Activated naive CD8-positive, alpha-beta T cell treated with anti-CD3 and anti-CD28 coated beads, Interleukin-2, amount 10 ng/mL, durations not matched to agents 7 days and 5 days (primary cell): ENCODE measurements around the gene TFIP11. TPM values are rescaled to one million over a fixed set of nuclear protein-coding genes. Genes with fewer than 3 reads are reported as not detected.
A peak's percentile ranks its signal among the peaks of the same experiment; 100 is the strongest.

ENCODE experiments used
- ATAC-seq: fragments of 150-1000 bp; cut with Tn5 transposase; one replicate; pipeline ENCODE4 v1.10.0; 2021; ENCODE audit warnings: low read depth, moderate library complexity
- POLR2A ChIA-PET: fragments of 350-600 bp; sonication (Branson Sonifier 250); formaldehyde crosslinking; loops from one replicate; lab custom pipeline; 2021; ENCODE audit warnings: antibody characterized with exemption; lab: Charles Lee
- DNase-seq: peaks from one replicate; pipeline ENCODE4 v3.0.0; 2021
- H3K27ac Mint-ChIP-seq: one replicate; pipeline ENCODE4 v1.8.0; 2022; ENCODE audit warnings: mild to moderate bottlenecking, mixed read lengths
- H3K27me3 Mint-ChIP-seq: one replicate; pipeline ENCODE4 v1.8.0; 2022; ENCODE audit warnings: mild to moderate bottlenecking, moderate library complexity, mixed read lengths
- H3K36me3 Mint-ChIP-seq: one replicate; pipeline ENCODE4 v1.8.0; 2021; ENCODE audit warnings: mild to moderate bottlenecking, mixed read lengths
- H3K4me1 Mint-ChIP-seq: one replicate; pipeline ENCODE4 v1.8.0; 2021; ENCODE audit warnings: mixed read lengths
- H3K4me3 Mint-ChIP-seq: one replicate; pipeline ENCODE4 v1.8.0; 2022; ENCODE audit warnings: mild to moderate bottlenecking, moderate library complexity, mixed read lengths
- H3K9me3 Mint-ChIP-seq: one replicate; pipeline ENCODE4 v1.8.0; 2021; ENCODE audit warnings: mixed read lengths
- total RNA-seq, 2 experiments: library from RNA; stranded (reverse); gene quantifications; one replicate each; pipeline ENCODE4 v1.2.3, GENCODE V29; 2021

Gene TFIP11
- total RNA-seq, 2 experiments from 2014 or later, result 64.6 to 67.9 TPM

DNA sequence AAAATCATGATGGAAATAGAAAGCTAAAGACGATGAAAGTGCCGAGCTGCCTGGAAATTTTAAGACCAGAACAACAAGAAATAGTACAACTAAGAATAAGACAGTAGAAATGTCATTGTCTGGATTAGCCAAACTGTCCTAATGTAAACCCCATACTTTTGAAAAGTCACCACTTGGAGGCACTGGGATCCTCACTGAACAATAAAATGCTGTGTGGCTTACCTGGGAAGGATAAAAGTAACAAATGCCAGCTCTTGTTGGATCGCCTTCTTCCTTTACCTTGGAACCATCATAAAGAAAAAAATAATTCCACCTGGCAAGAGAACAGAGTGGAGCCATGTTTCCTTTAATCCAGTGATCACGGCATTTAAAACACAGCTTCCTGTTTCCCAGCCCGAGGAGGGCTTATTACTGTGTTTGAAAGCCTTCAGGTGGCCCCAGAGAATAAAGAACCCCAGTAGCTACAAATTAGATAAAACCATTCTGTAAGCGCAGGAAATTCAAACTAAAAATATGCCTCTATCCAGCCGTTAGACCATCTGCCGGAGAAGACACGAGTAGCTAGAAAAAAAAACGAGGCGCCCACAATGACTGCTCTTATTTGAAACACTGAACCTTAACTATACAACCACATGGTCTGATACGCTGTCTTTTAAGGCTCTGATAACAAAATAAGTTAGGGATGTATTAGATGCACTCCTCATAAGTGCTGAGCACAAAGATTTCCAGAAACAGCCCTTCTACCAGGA, 33.1 kb downstream of the TFIP11 start:
- no peaks in the 10 kb centered on the region for H3K27me3 Mint-ChIP-seq
- no peaks in the 10 kb centered on the region for H3K9me3 Mint-ChIP-seq
- peaks cover 23% of the 10 kb centered on the region for H3K36me3 Mint-ChIP-seq
- POLR2A ChIA-PET, result interaction anchor here (0.6 to 1.8 kb wide), 5 partner anchors 33 to 222 kb away, joined by 3 to 4 read pairs (median 3); partner anchors contain the start of gene TFIP11
- ATAC-seq (no peak), DNase-seq (no peak)
- H3K4me1 Mint-ChIP-seq, result peaks cover 60% of the 10 kb centered on the region
- peak overlapping the region; percentile 84 for H3K27ac Mint-ChIP-seq
- H3K4me3 Mint-ChIP-seq, result peak overlapping the region; percentile 83

DNA sequence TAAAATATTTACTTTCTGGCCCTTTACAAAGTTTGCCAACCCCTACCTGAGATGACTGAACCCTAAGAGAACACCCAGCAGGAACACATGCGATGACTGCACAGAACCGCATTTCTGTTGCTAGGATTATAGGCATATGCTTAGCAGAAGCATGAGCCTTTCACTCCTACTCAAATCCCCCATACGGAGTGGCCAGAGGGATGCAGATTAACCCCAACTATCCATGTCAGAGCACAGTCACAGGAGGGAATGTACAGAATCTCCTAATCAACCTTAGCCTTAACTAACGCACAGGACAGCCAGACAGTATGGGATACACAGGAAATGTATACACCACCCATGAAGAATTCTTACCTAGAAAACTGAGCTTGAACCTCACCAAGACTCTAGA, 34.9 kb downstream of the TFIP11 start:
- no peak overlapping the region for H3K4me3 Mint-ChIP-seq
- no peak overlapping the region for H3K27ac Mint-ChIP-seq
- DNase-seq (no peak), ATAC-seq (no peak)
- POLR2A ChIA-PET, result no interaction called here
- H3K9me3 Mint-ChIP-seq, result no peaks in the 10 kb centered on the region
- H3K4me1 Mint-ChIP-seq, result peaks cover 51% of the 10 kb centered on the region
- peaks cover 28% of the 10 kb centered on the region for H3K36me3 Mint-ChIP-seq
- no peaks in the 10 kb centered on the region for H3K27me3 Mint-ChIP-seq

GRCh38 chr22:26476705-26477340, 35.5 kb downstream of the TFIP11 start:
- Mint-ChIP-seq H3K27me3 (no peaks in the 10 kb centered on the region), H3K4me1 (peaks cover 46% of the 10 kb centered on the region), H3K36me3 (peaks cover 28% of the 10 kb centered on the region), H3K27ac (no peak overlapping the region), H3K4me3 (no peak overlapping the region), H3K9me3 (no peaks in the 10 kb centered on the region)
- DNase-seq (no peak), ATAC-seq (no peak)
- POLR2A ChIA-PET, result no interaction called here

- no peak overlapping the region for H3K27ac Mint-ChIP-seq
- peaks cover 25% of the 10 kb centered on the region for H3K36me3 Mint-ChIP-seq
- no peaks in the 10 kb centered on the region for H3K27me3 Mint-ChIP-seq
- no peaks in the 10 kb centered on the region for H3K9me3 Mint-ChIP-seq
- ATAC-seq (no peak), DNase-seq (no peak)
- peaks cover 31% of the 10 kb centered on the region for H3K4me1 Mint-ChIP-seq
- POLR2A ChIA-PET, result interaction anchor here (1.3 kb wide), 1 partner anchor 8 kb away, joined by 5 read pairs; the partner anchor contains the start of genes HPS4 and SRRD
- H3K4me3 Mint-ChIP-seq, result no peak overlapping the region
These were observed 37.6 kb downstream of the TFIP11 start for GRCh38 chr22:26474682-26475081.

GRCh38 chr22:26471522-26471921, 40.8 kb downstream of the TFIP11 start:
- H3K36me3 Mint-ChIP-seq, result peaks cover 19% of the 10 kb centered on the region

DNA sequence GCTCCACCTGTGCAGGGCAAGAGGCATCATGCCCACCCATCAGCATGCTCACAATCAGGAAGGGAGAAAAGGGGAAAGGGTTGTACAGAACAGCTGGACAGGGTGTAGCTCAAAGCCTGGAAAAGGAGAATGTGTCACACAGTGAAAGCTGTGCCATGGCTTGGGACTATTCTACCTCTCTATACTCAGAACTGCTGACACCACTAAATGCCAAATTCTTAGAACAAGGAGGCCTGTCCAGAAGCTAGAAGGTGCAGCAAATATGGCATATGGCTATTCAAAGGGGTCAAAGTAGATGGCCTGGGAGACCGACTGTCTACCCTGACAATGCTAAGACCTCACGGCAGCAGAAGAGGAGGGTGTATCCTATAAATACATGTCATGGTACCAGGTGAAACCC, 41.5 kb downstream of the TFIP11 start:
- H3K9me3 Mint-ChIP-seq, result no peaks in the 10 kb centered on the region
- H3K4me1 Mint-ChIP-seq, result peaks cover 5% of the 10 kb centered on the region
- POLR2A ChIA-PET, result no interaction called here
- H3K4me3 Mint-ChIP-seq, result no peak overlapping the region
- no peak overlapping the region for H3K27ac Mint-ChIP-seq
- H3K36me3 Mint-ChIP-seq, result peaks cover 19% of the 10 kb centered on the region
- DNase-seq (no peak), ATAC-seq (no peak)
- no peaks in the 10 kb centered on the region for H3K27me3 Mint-ChIP-seq

More at GRCh38 chr22:26471522-26471921, 40.8 kb downstream of the TFIP11 start:
- no peak overlapping the region for H3K27ac Mint-ChIP-seq
- ATAC-seq, result no peak
- DNase-seq, result no peak
- no peaks in the 10 kb centered on the region for H3K27me3 Mint-ChIP-seq
- no peak overlapping the region for H3K4me3 Mint-ChIP-seq
- POLR2A ChIA-PET, result no interaction called here
- no peaks in the 10 kb centered on the region for H3K9me3 Mint-ChIP-seq
- peaks cover 7% of the 10 kb centered on the region for H3K4me1 Mint-ChIP-seq

GRCh38 chr22:26466196-26466595, 46.1 kb downstream of the TFIP11 start:
- POLR2A ChIA-PET, result no interaction called here
- DNase-seq (no peak), ATAC-seq (no peak)
- Mint-ChIP-seq H3K27ac (no peak overlapping the region), H3K4me3 (no peak overlapping the region), H3K4me1 (no peaks in the 10 kb centered on the region), H3K27me3 (no peaks in the 10 kb centered on the region), H3K36me3 (peaks cover 17% of the 10 kb centered on the region), H3K9me3 (no peaks in the 10 kb centered on the region)

DNA sequence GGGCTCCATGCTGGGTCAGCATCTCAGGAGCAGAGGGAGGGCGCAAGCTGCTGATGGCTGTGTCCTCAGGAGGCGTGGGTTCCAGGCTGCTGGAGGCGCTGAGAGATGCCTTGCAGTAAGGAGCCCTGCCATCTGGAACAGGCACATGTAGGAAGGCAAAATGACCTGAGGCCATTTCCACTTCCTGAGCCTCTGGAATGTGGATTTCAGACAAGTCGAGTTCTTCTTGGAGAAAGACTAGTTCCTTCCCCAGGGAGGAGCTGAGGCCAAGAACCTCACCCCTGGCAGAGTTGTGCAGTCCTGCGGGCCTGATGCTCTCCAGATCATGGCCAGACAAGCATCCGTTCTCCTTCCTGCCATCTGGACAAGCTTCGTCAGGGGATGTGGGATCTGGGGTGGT, 48.0 kb downstream of the TFIP11 start:
- H3K4me3 Mint-ChIP-seq, result no peak overlapping the region
- no peaks in the 10 kb centered on the region for H3K4me1 Mint-ChIP-seq
- POLR2A ChIA-PET, result interaction anchor here (1.3 kb wide), 1 partner anchor 18 kb away, joined by 3 read pairs; no protein-coding TSS in a partner anchor
- DNase-seq (no peak), ATAC-seq (no peak)
- H3K27me3 Mint-ChIP-seq, result no peaks in the 10 kb centered on the region
- H3K9me3 Mint-ChIP-seq, result no peaks in the 10 kb centered on the region
- H3K27ac Mint-ChIP-seq, result no peak overlapping the region
- H3K36me3 Mint-ChIP-seq, result peaks cover 18% of the 10 kb centered on the region

GRCh38 chr22:26463688-26464087, 48.6 kb downstream of the TFIP11 start:
- DNase-seq, result no peak
- Mint-ChIP-seq H3K9me3 (no peaks in the 10 kb centered on the region), H3K4me3 (no peak overlapping the region), H3K27me3 (no peaks in the 10 kb centered on the region), H3K36me3 (peaks cover 16% of the 10 kb centered on the region), H3K4me1 (no peaks in the 10 kb centered on the region), H3K27ac (no peak overlapping the region)
- no peak for ATAC-seq
- POLR2A ChIA-PET, result no interaction called here

DNA sequence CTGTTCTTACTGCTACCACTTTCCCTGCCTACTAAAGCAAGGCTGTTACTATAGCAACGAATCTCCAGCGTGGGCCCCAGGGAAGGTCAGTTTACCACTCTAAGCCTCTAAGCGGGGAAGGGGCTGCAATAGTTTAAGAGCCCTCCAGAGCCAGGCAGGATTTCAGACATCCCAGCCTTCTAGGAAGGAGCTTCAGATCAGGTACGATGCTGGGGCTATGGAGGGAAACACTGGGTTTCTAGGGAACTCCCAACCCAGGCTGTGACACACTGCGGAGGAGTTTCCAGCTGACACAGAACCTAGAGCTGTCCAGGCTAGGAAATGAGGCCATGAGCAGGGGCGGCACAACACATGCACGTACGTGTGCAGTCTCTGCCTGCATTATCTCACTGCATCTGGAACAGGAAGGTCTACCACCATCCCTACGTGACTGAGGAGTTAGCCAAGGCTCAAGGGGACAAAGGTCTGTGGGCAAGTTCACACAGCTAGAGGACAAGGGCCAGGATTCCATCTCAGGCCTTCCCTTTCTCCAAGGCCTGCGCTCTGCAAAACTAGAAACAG, 49.1 kb downstream of the TFIP11 start:
- Mint-ChIP-seq H3K27ac (no peak overlapping the region), H3K4me1 (no peaks in the 10 kb centered on the region), H3K36me3 (peaks cover 17% of the 10 kb centered on the region), H3K27me3 (no peaks in the 10 kb centered on the region), H3K9me3 (no peaks in the 10 kb centered on the region), H3K4me3 (no peak overlapping the region)
- DNase-seq (no peak), ATAC-seq (no peak)
- POLR2A ChIA-PET, result no interaction called here

- Mint-ChIP-seq H3K36me3 (peaks cover 14% of the 10 kb centered on the region), H3K27me3 (no peaks in the 10 kb centered on the region), H3K9me3 (no peaks in the 10 kb centered on the region), H3K27ac (no peak overlapping the region), H3K4me1 (no peaks in the 10 kb centered on the region), H3K4me3 (no peak overlapping the region)
- no peak for ATAC-seq
- DNase-seq, result no peak
- POLR2A ChIA-PET, result interaction anchor here (0.6 kb wide), 1 partner anchor 24 kb away, joined by 3 read pairs; no protein-coding TSS in a partner anchor
These were observed 49.6 kb downstream of the TFIP11 start for GRCh38 chr22:26462641-26463040.

DNA sequence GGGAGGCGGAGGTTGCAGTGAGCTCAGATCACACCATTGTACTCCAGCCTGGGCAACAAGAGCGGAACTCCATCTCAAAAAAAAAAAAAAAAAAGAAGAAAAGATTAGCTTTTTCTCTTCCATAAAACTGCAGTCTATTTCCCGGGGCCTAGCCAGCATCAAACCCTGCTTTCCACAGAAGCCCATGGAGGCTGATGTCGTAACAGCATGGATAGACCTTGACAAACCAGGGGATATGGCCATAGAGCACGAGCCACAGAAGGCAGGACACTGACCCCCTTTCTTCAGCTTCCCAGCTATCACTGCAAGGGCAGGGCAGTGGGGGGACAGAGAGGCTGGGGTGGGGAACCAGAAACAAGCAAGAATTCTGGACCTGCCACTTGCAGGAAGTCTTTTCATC, 50.2 kb downstream of the TFIP11 start:
- ATAC-seq, result no peak
- H3K4me3 Mint-ChIP-seq, result no peak overlapping the region
- no peaks in the 10 kb centered on the region for H3K4me1 Mint-ChIP-seq
- no peaks in the 10 kb centered on the region for H3K27me3 Mint-ChIP-seq
- no peaks in the 10 kb centered on the region for H3K9me3 Mint-ChIP-seq
- no peak for DNase-seq
- POLR2A ChIA-PET, result interaction anchor here (0.6 kb wide), 1 partner anchor 25 kb away, joined by 3 read pairs; no protein-coding TSS in a partner anchor
- no peak overlapping the region for H3K27ac Mint-ChIP-seq
- peaks cover 14% of the 10 kb centered on the region for H3K36me3 Mint-ChIP-seq

- Mint-ChIP-seq H3K4me3 (no peak overlapping the region), H3K4me1 (no peaks in the 10 kb centered on the region), H3K36me3 (peaks cover 12% of the 10 kb centered on the region), H3K27ac (peak overlapping the region; percentile 48), H3K27me3 (no peaks in the 10 kb centered on the region), H3K9me3 (no peaks in the 10 kb centered on the region)
- DNase-seq (peak; percentile 52), ATAC-seq (no peak)
- POLR2A ChIA-PET, result interaction anchor here (0.5 kb wide), 1 partner anchor 14 kb away, joined by 3 read pairs; no protein-coding TSS in a partner anchor
These were observed 51.0 kb downstream of the TFIP11 start for GRCh38 chr22:26461188-26461810.
